GM21528 (cell line): ENCODE results near the gene CLINT1.
"Not testable (repeated sequence)": the region's sequence is repeated elsewhere in the genome, so short reads cannot be mapped to it uniquely, and the experiment has no call there.

Experiments
- ATAC-seq: cut with Tn5 transposase; IDR thresholded peaks from one replicate; pipeline ENCODE4 v1.9.1; 2021; ENCODE audit warnings: mild to moderate bottlenecking, moderate library complexity; ENCODE audit not compliant: unreplicated experiment, low FRiP score

Gene CLINT1

GRCh38 chr5:157858527-157859226 is at the start of gene CLINT1:
Gene CLINT1 (minus strand): TSS chr5:157859145. CDS start chr5:157858970, 175 bp downstream.
- peak; percentile 44 for ATAC-seq

- ATAC-seq, result no peak
These were observed 49.5 kb upstream of the CLINT1 start for GRCh38 chr5:157908459-157908858.

GRCh38 chr5:157907479-157907878 is 48.5 kb upstream of the CLINT1 start:
- ATAC-seq, result no peak

- no peak for ATAC-seq
These were observed 44.1 kb upstream of the CLINT1 start for GRCh38 chr5:157903117-157903450.

- no peak for ATAC-seq
These were observed 43.6 kb upstream of the CLINT1 start for GRCh38 chr5:157902449-157903116.

- ATAC-seq, result no peak
These were observed 41.7 kb upstream of the CLINT1 start for GRCh38 chr5:157900644-157901043.

GRCh38 chr5:157893611-157894010 is 34.7 kb upstream of the CLINT1 start:
- no peak for ATAC-seq

GRCh38 chr5:157892974-157893373 is 34.0 kb upstream of the CLINT1 start:
- ATAC-seq, result no peak

GRCh38 chr5:157890836-157891597 is 32.1 kb upstream of the CLINT1 start:
- ATAC-seq, result no peak

GRCh38 chr5:157888814-157889532 is 30.0 kb upstream of the CLINT1 start:
- no peak for ATAC-seq

GRCh38 chr5:157886796-157887380 is 27.9 kb upstream of the CLINT1 start:
- ATAC-seq, result no peak

GRCh38 chr5:157885051-157885450 is 26.1 kb upstream of the CLINT1 start:
- not testable (repeated sequence) for ATAC-seq

- not testable (repeated sequence) for ATAC-seq
These were observed 22.6 kb upstream of the CLINT1 start for GRCh38 chr5:157881498-157881897.

- ATAC-seq, result no peak
These were observed 18.9 kb upstream of the CLINT1 start for GRCh38 chr5:157877821-157878220.

GRCh38 chr5:157874861-157875260 is 15.9 kb upstream of the CLINT1 start:
- no peak for ATAC-seq

- ATAC-seq, result no peak
These were observed 12.2 kb upstream of the CLINT1 start for GRCh38 chr5:157870837-157871834.

GRCh38 chr5:157867751-157868387 is 8.9 kb upstream of the CLINT1 start:
- no peak for ATAC-seq

GRCh38 chr5:157866536-157866935 is 7.6 kb upstream of the CLINT1 start:
- ATAC-seq, result no peak

- ATAC-seq, result no peak
These were observed 6.8 kb upstream of the CLINT1 start for GRCh38 chr5:157865781-157866180.
